SIG-M5 (cell line): ENCODE measurements around the gene HSD17B4.
A peak's percentile ranks its signal among the peaks of the same experiment; 100 is the strongest.
"Not testable (repeated sequence)": the region's sequence is repeated elsewhere in the genome, so short reads cannot be mapped to it uniquely, and the experiment has no call there.

Experiments used
- DNase-seq: peaks from one replicate; lab custom pipeline; 2025; lab: John Stamatoyannopoulos, UW

Gene HSD17B4

GRCh38 chr5:119452373-119453039 lies at the start of gene HSD17B4:
HSD17B4 (plus strand) TSS chr5:119452497; CDS start chr5:119452576, 79 bp downstream.
- peak; percentile 73 for DNase-seq

- DNase-seq = no peak
Measured at GRCh38 chr5:119402555-119402954, 49.7 kb upstream of the HSD17B4 start.

DNA sequence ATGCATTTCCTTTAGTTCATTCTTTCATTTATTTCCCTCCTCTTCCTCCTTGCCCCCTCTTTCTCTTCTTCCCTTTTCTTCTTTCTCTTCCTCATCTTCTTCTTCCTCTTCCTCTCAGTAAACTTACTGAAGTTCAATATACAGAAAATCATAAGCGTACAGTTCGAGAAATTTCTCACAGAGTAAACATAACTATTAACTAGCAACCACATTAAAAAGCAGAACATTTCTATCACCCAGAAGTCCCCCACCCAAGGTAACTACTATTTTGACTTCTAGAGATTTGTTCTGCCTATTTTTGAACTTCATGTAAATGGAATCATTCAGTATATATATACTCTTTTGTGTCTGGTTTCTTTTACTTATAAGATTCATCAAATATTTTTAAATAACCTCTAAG lies 48.3 kb upstream of the HSD17B4 start:
- DNase-seq = no peak

DNA sequence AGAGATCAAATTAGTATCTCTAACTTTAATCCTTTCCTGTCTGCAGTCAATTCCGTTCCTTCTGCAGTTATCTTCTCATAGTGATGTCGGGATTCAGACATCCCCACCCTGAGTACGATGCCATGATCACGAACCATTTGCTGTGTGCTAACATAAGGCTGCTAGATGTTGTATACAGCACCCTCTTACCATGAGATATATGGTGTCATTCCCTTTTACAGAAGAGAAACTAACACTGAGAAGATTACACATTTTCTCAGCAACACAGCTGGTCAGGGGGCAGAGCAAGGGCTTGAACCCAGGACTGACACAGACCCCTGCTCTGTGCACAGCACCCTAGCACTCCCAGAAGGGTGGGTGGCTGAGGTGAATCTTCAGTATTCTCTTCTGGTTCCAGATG lies 46.9 kb upstream of the HSD17B4 start:
- DNase-seq = no peak

GRCh38 chr5:119406551-119407110 lies 45.7 kb upstream of the HSD17B4 start:
- no peak for DNase-seq

DNA sequence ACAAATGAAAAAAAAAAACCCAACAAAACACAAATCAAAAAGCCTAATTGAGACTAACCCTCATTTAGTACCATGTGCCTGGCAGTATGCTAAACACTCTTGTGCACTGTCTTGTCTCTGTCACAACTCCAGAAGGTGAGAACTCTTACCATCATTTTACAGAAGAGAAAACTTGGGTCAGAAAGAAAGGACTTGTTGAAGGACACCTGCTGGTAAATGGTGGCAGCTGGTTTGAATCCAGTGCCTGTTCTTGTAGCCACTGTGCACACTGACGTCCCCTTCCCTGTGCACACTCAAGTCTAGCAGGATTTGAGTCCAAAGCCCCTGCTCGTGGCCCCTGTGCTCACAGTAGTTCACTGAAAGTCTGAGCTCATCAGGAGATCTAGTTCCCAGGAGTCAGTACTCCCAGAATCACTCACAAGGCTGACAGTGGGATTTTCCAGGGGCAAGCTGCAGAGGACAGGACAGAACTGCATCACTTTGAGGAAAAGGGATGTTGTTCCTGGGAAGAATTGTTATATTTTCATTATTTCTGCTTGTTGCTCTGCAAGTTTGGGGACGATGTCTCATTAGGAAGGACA lies 43.0 kb upstream of the HSD17B4 start:
- DNase-seq = no peak

DNA sequence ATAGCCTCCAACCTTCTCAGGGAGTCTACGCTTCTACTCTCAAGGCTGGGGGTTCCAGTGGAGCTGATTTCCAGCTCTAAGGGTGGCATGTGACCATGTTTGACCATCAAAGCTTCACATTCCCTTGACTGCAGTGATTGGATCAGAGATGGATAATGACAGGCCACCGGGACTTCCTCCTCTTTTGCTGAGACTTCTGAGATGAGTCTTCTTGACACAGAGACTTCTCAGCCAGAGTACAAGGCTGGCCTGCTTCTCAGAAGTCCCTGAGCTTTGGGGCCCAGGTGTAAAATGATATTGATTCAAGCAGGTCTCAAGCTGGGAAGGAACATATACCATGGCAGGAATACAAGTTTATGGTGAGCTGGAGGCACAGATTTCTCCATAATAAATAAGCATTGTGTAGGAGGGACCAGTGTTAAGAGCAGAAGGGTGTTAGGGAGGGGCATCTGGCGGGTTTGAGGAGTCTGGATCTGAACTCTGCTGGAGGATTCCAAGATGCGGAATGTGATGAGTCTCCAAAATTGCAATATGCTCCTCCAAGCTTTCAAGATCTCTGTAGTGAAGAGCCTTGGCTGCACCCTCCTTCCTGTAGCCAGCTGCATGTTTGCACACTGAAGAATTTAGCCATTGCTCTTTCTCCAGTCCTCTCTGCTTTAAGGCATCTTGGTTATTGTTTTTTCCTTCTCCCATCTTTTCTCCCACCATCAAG lies 41.7 kb upstream of the HSD17B4 start:
- DNase-seq = no peak

- no peak for DNase-seq
Measured at GRCh38 chr5:119411361-119412278, 40.7 kb upstream of the HSD17B4 start.

- DNase-seq = no peak
Measured at GRCh38 chr5:119412279-119413227, 39.7 kb upstream of the HSD17B4 start.

DNA sequence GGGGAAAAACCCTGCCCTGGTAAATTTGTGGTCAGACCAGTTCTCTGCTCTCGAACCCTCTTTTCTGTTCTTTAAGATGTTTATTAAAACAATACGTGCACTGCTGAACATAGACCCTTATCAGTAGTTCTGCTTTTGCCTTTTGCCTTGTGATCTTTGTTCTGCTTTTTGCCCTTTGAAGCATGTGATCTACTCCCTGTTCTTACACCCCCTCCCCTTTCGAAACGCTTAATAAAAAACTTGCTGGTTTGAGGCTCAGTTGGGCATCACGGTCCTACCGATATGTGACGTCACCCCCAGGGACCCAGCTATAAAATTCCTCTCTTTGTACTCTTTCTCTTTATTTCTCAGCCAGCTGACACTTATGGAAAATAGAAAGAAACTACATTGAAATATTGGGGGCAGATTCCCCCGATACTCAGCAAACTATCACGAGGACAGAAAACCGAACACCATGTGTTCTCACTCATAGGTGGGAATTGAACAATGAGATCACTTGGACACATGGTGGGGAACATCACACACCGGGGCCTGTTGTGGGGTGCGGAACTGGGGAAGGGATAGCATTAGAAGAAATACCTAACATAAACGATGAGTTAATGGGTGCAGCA lies 38.1 kb upstream of the HSD17B4 start:
- peak; percentile 66 for DNase-seq

GRCh38 chr5:119417891-119418605 lies 34.2 kb upstream of the HSD17B4 start:
- no peak for DNase-seq

- no peak for DNase-seq
Measured at GRCh38 chr5:119418606-119419100, 33.6 kb upstream of the HSD17B4 start.

GRCh38 chr5:119420169-119420568 lies 32.1 kb upstream of the HSD17B4 start:
- DNase-seq = no peak

DNA sequence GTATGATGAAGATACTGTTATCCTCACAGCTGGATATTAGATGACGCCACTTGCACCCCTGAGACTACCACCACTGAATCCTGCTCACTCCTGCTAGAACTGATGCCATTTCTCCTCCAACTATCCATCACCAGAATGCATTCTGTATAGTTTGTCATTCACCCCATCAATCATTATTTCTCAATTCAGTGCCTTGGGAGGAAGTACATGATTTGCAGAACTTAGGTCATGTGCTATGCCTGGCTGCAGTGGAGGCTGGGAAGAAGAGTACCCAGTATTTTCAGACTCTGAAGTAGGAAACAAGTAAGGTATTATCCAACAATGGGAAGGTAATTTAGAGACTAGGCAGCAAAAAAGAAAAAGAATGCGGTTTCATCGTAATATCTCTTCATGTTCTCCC lies 26.2 kb upstream of the HSD17B4 start:
- no peak for DNase-seq

- DNase-seq = no peak
Measured at GRCh38 chr5:119427060-119427459, 25.2 kb upstream of the HSD17B4 start.

- not testable (repeated sequence) for DNase-seq
Measured at GRCh38 chr5:119427596-119427995, 24.7 kb upstream of the HSD17B4 start.

DNA sequence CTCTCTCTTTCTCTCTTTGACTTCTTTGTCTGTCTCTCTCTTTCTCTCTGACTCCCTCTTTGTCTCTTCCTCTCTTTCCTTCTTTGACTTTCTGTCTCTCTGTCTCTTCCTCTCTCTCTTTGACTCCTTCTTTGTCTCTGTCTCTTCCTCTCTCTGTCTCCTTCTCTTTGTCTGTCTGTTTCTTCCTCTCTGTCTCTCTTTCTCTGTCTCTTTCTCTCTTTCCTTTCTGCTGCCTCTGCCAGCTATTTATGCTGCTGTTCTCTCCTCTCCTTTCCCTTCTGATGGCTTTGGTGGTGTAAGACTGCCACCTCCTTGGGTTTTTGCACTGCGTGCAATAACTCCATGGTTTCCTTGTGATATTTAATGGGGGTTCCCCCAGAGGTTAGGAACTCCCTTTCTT lies 24.1 kb upstream of the HSD17B4 start:
- DNase-seq = not testable (repeated sequence)

GRCh38 chr5:119428574-119428973 lies 23.7 kb upstream of the HSD17B4 start:
- not testable (repeated sequence) for DNase-seq

GRCh38 chr5:119432674-119433237 lies 19.5 kb upstream of the HSD17B4 start:
- not testable (repeated sequence) for DNase-seq
